Neural progenitor cell (in vitro differentiated cells): Measurements from ENCODE around the gene COL23A1.

ENCODE experiments used
- CTCF ChIP-seq: fragments of 200-600 bp; sonication (generic); IDR thresholded peaks from 2 replicates; pipeline ENCODE4 v1.5.1; 2017; ENCODE audit warnings: antibody characterized with exemption, mild to moderate bottlenecking
- EZH2 ChIP-seq: fragments of 200-600 bp; sonication (generic); IDR thresholded peaks from 2 replicates; pipeline ENCODE4 v1.6.1; 2017; ENCODE audit warnings: antibody characterized with exemption, mild to moderate bottlenecking, moderate library complexity

- TF ChIP-seq CTCF, result no peak
- TF ChIP-seq EZH2, result no peak
These were observed 85.7 kb downstream of the COL23A1 start for GRCh38 chr5:178504340-178504960.
